Tongue (tissue), 2 donors: Measurements from ENCODE around the gene TMEM178B. TPM values are rescaled to one million over a fixed set of nuclear protein-coding genes. Genes with fewer than 3 reads are reported as not detected.

ENCODE experiments used
- DNase-seq: peaks from one replicate; pipeline ENCODE4 v3.0.0-alpha.2; 2015
- total RNA-seq: library from RNA; depleted of rRNA; stranded (reverse); fragments of >200 nt; gene quantifications from one replicate; pipeline ENCODE4 v1.2.3, GENCODE V29; 2014

TMEM178B gene
- total RNA-seq, 1 donor from 2014 or later, result 2.5 TPM

- DNase-seq, result no peak
Observed at GRCh38 chr7:141431140-141431479, 357.2 kb downstream of the TMEM178B start.

DNA sequence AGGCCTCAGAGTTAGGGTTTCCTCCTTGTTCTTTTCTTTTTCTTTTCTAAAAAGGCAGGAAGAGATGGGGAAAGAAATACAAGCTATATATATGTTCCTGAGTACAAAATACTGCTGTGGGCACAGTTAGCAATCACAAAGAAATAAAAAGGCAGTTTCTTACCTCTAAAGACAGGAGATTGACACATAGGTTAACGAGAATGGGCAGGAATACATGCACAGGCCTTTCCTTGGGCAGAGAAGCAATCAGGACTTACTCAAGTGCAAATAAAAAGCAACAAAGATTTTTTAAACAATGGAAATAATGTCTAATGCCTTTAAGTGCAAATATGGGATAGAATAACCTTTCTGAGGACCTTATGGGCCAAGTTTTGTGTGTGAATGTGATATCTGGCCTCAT, 357.8 kb downstream of the TMEM178B start:
- DNase-seq, result no peak

DNA sequence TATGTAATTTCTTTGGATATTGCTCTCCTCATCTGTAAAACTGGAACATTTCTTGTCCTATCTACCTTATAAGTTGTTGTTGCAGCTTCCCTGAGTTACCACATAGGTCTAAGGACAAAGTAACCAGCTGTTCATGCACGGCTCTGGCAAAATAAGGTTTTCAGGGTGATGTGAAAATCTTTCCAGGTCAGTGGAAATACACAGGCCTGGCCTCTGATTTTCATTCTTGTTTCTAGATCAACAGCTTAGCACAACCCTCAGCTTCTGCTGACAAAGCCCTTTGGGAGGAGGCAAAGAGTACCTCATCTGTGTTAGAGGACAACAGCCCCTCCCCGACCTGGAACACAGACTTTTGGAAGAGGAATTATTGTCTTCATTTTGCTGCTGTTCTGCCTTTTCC, 359.8 kb downstream of the TMEM178B start:
- DNase-seq, result no peak

DNA sequence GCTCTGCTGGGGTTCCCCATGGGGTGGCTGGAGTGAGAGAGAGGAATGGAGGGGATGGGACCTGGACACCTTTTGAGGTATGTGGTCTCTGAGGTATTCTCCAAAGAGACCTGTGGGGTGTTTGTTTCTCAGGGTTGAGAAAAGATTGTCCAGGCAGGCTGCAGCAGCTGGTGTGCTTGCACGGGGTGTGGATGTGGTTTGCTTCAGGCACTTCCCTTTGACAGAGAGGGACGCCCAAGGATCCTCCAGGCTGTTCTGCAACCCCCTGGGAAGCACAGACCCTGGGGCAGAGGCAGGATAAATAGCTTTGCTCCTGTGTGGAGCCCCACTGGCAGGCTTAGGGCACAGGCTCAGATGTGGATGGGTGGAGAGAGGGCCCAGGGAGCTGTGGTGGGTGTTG, 362.3 kb downstream of the TMEM178B start:
- no peak for DNase-seq

DNA sequence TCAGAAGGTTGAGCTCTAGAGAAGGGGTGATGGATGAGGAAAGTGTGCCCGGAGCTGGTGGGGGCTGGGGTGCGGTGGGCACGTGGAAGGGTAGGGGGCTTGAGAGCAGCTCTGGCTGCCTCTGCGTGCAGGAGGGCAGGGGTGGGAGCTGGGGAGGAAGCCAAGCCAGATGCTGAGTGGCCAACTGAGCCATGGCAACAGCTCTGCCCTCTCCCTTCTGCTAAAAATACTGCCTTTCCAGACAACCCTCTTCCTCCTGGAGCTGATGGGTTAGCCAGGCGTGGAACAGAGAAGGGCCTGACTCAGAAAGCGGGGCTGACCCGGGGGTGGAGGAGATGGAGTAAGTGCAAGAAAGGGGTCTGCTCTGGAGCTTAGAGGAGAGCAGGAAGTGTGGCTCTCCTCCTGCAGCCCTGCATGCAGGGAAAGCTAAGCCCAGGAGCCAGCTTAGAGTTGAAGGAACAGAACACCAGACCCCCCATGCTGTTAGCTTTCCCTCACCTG, 362.8 kb downstream of the TMEM178B start:
- no peak for DNase-seq

- no peak for DNase-seq
Observed at GRCh38 chr7:141439164-141439563, 365.3 kb downstream of the TMEM178B start.

- no peak for DNase-seq
Observed at GRCh38 chr7:141439776-141440175, 365.9 kb downstream of the TMEM178B start.

DNA sequence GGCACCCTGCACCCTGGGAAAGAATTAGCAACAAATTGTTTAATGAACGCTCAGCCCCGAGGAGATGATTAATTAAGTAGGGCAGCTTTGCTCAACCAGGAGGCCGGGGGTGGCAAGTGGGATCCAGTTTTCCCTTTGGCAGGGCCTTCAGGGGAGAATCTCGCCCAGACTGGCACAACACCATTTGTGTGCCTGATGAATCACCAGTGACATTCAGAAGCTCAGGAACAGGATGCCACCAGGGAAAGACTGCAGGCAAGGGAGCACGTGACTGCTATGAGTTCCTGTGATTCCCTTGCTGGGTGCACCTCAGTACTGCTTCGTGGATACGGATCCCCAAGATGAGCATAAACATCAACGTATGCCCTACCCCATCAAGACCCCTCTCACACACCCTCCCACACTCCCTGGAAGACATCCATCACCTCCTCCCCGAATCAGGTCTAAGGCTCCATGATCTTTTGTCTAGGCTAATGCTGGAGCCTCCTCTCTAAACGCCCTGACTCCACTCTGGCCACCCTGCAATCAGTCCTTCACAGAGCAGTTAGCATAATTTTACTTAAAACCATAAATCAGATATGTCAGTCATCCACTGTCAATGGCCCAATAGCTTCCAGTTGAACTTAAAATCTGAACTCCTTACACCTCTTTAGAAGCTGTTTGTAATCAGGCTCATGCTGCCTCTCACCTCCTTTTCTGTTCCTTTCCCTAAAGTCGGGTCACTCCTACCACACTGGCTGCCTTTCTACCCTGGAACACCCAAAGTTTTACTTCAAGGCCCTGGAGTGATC, 368.2 kb downstream of the TMEM178B start:
- DNase-seq, result no peak

DNA sequence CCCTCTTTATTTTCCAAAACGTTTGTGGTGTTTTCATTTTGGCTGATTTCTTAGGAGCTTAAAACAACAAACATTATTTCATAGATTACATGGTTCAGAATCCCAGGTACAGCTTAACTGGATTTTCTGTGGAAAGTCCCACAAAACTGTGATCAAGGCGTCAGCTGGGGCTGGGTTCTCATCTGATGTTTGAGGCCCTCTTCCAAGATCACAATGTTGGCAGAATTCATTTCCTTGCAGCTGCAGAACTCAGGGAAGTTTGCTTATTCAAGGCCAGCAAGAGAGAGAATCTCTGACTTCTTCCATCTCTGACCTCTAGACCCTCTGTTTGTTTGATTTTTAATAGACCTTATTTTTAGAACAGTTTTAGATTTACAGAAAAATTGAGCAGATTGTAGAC, 368.9 kb downstream of the TMEM178B start:
- no peak for DNase-seq

DNA sequence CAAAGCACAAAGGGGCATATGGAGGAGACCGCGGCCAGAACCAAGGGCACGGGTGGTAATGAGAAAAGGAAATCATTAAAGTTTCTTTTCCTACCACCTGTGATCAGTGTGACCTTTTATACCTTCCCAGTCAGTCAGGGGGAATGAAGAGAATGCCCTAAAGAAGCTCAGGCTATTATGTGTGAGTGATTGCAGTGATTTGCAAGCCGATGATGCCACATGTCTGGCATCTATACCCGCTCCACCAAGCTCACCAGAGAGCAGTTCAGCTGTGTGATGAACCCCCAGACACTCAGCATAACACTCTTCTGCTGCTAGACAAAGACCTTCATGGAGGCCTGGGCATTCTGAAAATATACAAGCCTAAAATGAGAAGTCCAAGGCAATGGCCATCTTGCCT, 371.1 kb downstream of the TMEM178B start:
- no peak for DNase-seq

GRCh38 chr7:141451232-141451631, 377.4 kb downstream of the TMEM178B start:
- DNase-seq, result no peak

- no peak for DNase-seq
Observed at GRCh38 chr7:141452911-141453310, 379.0 kb downstream of the TMEM178B start.

DNA sequence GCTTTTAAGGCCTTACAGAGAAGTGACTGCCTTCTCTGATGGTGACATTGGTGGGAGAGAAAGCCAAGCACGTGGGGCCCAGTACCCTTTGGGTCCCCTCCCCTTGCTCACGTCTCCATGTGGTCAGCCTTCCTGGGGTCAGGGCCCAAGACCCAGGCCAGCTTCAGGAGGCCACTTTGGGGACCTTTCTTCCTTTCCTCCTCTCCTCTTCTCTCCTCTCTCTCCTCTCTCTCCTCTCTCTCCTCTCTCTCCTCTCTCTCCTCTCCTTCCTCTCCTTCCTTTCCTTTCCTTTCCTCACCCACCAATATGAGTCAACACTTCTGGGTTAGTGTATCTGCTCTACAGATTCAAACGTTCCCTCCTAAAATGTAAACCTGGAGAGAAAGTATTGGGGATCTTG, 380.5 kb downstream of the TMEM178B start:
- DNase-seq, result no peak

DNA sequence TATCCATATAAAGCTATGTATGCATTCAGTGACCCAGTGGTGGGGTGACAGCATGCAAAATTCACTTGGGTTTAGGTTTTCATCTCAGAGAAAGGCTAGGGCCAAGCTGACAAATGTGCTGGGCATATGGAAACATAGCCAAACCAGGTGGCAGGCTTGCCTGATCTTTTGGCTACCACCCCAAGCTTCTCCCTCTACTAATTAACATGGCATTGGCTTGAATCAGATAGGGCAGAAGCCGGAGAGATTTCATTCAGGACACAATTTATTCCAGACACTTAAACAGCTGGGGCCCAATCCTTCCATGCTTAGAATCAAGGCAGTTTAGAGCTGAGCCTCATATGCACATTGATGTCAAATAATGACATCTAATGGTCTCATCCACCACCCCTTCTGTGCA, 381.9 kb downstream of the TMEM178B start:
- DNase-seq, result no peak

DNA sequence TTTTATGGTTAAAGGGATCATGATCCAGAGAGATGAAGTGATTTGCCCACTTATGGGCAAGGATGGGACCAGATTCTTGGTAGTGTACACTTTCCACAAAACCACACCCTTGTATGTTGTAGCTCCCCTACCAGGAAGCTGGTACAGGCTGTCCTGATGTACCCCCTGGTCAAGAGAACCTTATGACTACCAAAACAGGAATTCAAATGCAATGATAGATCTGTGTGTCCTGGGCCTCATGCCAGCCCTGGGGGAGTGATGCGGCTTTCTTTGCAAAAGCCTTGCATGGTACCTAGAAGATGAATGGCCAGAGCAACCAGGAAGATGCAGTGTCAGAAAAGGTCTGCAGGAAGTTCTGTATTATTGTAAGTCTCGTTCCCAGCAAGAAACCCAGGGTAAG, 382.4 kb downstream of the TMEM178B start:
- DNase-seq, result no peak

DNA sequence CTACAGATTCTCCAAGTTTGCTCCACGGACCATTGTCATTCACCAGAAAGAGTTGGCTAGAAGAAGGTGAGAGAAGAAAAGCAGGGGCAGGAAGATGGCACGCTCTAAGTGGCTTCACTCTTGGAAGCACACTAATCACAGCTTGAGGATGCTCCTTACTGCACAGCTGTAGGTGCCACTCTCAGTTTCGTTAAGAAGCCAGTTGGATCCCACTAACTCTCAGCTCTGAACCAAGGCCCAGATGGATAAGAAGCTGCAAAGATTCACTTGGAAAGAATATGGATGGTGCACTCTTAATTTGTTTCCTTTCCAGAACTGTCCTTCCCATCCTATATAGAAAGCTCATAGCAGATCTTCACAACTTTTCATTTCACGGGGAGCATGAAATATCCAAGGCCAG, 382.8 kb downstream of the TMEM178B start:
- no peak for DNase-seq

DNA sequence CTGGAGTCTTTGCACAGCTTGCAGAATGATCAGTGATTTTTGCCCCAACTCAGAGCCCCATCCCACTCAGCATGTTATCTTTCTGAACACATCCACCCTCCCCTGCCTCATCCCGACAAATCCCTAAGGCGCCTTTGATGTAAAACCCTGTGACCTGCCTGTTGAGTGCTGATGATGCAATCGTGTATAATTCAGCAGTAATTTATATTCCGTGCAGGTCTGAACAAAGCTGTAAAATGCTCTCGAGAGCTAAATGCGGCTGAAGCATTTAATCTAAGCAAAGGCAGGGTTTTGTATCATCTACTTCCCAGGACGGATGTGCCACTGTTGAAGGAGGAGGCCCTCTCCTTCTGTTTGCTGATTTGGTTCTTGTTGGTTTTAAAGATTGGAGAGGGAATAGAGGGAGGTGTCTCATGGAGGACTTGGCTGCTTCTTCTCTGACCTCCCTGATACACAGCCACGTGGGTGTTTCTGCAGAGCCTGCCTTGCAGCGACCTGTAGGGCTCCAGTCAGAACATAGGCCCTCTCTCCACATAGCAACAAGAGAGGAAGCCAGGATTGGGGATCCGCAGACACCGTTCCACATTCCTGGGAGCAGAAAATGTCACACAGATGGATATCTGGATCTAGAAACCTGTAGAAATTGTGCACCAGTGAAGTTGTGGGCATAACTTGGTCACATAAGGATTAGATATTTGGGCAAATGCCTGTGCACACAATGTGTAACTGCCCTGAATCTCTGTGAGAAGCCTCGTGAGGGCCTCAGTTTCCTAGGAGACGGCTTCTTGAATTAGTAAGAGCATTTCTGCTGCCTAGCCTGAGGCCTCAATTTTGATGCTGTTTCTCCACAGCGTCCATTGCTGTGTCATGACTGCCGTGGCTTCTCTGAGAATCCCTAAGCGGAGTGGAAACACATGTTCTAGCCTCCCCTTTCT, 387.2 kb downstream of the TMEM178B start:
- peak; percentile 45 for DNase-seq

- DNase-seq, result no peak
Observed at GRCh38 chr7:141461924-141462323, 388.1 kb downstream of the TMEM178B start.

DNA sequence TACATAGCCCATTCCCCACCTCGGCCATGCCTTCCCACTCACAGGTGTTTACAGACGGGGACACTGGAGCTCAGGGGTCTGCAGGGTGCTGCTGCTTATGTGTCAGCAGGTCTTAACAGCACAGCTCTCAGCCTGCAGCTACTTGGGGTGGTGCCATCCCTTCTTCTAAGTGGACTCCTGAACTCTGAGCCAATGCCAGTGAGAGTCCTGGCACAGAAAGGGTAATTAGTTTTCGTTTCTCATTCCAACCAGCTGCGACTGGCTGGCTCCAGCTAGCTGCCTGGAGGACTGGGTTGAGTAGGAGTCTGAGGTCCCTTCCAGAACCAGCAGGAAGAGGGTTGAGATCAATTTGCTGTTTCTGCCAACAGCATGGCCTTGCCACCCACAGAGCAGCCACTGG, 389.1 kb downstream of the TMEM178B start:
- no peak for DNase-seq

DNA sequence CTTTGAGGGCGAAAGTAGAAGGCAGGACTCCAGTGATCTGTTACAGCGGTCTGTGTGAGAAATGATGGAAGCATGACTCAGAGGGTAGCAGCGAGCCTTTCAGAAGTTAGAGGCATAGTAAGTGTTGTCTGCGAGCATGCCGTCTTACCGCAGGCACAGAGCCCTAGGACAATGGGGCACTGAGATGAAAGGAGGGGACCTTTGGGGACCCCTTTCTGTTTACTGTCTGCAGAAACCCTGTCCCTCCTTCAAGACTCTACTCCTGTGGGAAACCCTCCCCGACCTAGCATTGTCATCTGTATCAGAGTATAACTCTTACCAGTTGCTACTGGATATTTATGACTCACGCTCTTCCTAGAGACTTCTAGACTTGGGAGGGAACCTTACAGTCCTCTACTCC, 390.1 kb downstream of the TMEM178B start:
- DNase-seq, result no peak

DNA sequence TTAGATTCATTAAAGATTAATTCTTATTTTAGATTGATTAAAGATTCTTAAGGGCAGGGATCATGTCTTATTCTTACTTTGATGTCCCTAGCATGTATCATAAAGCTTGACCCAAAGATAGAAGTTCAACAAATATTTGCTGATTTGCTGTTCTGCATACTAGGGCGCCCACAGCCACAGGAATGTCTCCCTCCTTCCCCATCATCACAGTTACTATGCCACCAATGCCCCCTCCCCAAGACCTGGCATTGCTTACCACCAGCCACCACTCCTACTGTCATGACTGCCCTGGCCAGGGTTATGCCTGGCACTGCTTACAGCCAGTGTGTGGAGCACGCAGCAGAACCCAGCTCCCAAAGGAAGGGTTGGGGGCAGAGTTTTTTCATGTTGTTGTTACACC, 390.7 kb downstream of the TMEM178B start:
- no peak for DNase-seq

DNA sequence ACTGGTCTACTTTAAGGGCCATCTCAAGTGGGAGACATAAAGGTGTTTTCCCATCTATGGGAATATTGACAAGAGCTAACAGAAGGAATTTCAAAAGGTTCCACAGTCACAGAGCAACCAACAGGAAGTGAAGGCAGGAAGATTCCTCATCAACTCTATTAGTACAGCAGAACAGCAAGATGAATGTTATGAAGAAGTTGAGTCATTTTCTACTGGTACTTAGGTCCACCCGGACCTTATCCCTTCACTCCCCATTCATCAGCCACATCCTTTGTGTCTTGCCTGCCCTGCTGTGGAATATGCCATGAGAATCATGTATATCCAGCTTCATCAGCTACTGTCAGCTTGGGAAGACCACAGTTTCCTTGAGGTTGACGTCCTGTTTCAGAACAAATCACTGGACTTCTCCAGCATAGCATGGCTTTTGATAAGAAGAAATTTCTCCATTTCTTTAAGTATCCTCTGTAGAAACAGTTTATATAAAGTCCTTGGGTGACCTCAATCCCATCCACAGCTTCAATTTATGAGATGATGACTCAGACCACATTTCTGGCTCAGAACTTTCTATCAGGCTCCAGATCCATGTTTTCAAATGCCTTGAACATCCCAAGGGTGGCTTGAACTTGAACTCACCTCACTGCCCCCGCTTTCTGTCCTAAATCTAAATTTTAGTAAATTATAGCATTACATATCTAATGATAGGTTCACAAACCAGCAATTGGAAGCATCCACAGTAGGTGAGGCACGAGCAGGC, 392.5 kb downstream of the TMEM178B start:
- DNase-seq, result no peak

GRCh38 chr7:141468341-141468740, 394.5 kb downstream of the TMEM178B start:
- no peak for DNase-seq
